ENCODE measurements around the gene ZNF451.

The ZNF451 gene

GRCh38 chr6:57210060-57210459, 120.1 kb downstream of the ZNF451 start:
- DNase-seq = no peak

GRCh38 chr6:57215260-57215659, 125.3 kb downstream of the ZNF451 start:
- no peak for DNase-seq

GRCh38 chr6:57216235-57217101, 126.5 kb downstream of the ZNF451 start:
- DNase-seq = no peak

GRCh38 chr6:57217270-57217669, 127.3 kb downstream of the ZNF451 start:
- DNase-seq = no peak
